Hypothalamus (tissue), 51 donors: ENCODE results near the gene ST6GALNAC2.
"Not testable (repeated sequence)": the region's sequence is repeated elsewhere in the genome, so short reads cannot be mapped to it uniquely, and the experiment has no call there.

Experiments used
- DNase-seq, 51 donors: peaks; one replicate each; lab custom pipeline; 2025; lab: John Stamatoyannopoulos, UW

Gene ST6GALNAC2

DNA sequence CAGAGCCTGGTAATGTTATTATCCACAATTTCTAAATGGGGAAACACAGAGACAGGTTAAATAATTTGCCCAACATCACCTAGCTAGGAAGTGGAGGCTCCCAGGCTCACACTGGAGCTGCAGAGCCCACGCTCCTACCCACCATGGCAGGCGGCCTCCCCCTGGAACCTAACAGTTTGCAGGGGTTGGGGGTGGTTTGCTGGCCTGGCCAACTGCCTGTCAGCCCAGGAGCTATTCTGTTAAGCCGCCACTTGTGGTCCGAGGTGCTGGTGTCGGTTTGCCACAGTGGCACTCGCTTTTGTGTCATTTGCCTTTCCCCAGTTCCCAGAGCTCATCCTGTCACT is 42.2 kb downstream of the ST6GALNAC2 start:
- peak in 1 of 51 donors; percentile 56 for DNase-seq

DNA sequence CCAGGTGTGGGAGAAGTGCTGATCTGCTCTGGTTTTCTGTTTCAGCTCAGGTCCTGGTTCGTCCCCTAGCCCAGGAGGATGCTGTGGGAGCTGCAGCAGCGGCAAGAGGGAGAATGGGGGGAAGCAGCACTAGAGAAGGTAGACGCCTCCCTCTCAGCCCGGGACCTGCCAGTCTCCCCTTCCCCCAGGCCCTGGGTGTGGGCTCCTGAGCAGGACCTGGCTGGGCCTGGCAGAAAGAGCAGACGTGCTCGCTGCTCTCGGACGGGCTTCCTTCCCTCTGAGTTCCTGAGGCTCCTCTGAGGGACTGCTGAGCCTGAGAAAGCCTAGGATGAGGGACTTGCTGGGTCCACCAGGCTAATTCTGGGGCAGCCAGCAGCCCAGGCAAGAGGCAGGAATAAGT is 42.7 kb downstream of the ST6GALNAC2 start:
- peak in 1 of 51 donors; percentile 61 for DNase-seq

DNA sequence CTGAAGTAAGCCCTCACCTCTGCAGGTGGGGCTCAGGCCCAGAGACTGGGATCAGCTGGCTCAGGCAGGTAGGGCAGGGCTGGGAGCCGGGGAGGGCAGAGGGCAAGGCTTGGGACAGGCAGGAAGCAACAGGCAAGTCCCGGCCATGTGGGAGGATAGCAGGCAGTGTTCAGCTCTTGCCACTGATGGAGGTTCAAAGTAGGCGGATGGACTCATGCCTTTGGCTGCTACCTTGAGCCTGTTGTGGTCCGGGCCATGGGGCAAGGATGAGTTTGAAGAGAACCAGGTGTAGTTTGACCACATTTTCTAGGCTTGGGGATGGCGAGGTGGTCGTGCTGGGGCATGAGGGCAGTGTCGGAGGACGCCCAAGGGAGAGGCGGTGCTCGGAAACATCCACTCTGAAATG is 43.1 kb downstream of the ST6GALNAC2 start:
- DNase-seq = no peak

GRCh38 chr17:76541739-76542454 is 43.8 kb downstream of the ST6GALNAC2 start:
- DNase-seq = no peak

- DNase-seq = peak; percentile 43 to 99 (median 94)
Observed at GRCh38 chr17:76540381-76541300, 45.0 kb downstream of the ST6GALNAC2 start.

GRCh38 chr17:76539631-76540271 is 45.9 kb downstream of the ST6GALNAC2 start, which contains the start of gene PRCD:
TSS of gene PRCD (plus strand) at chr17:76540044. CDS start at chr17:76540142, 98 bp downstream.
- no peak for DNase-seq

DNA sequence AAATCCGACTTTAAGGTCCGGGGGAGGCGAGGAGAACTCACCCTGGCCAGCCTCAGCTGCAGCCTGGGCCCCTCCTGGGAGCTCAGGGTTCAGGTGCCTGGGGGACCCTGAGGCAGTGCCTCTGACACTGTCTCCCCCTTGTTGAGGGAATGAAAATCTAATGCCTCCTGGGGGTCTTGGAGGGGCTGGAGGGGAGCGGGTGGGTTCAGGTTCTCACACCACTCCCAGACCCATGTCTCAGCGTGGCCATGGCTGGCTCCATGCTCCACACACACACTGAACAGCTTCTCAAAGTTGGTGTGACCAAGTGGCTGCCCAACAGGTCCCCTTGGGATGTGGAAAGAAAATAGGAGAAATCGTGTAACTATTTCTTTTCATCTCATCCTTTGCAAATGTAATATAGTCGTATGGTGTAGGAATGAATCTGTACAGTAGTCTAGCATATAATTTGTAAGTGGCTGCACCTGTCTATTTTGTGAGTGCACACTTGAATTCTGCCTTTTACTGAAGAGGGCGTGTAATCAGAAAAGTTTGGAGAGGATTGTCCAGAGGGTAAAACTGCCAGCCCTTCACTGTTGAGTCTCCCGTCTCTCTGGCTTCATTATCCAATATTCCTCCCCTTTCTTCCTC is 46.6 kb downstream of the ST6GALNAC2 start:
- no peak for DNase-seq

GRCh38 chr17:76538281-76538931 is 47.3 kb downstream of the ST6GALNAC2 start:
- DNase-seq = peak in 2 of 51 donors; percentile 22 to 44

DNA sequence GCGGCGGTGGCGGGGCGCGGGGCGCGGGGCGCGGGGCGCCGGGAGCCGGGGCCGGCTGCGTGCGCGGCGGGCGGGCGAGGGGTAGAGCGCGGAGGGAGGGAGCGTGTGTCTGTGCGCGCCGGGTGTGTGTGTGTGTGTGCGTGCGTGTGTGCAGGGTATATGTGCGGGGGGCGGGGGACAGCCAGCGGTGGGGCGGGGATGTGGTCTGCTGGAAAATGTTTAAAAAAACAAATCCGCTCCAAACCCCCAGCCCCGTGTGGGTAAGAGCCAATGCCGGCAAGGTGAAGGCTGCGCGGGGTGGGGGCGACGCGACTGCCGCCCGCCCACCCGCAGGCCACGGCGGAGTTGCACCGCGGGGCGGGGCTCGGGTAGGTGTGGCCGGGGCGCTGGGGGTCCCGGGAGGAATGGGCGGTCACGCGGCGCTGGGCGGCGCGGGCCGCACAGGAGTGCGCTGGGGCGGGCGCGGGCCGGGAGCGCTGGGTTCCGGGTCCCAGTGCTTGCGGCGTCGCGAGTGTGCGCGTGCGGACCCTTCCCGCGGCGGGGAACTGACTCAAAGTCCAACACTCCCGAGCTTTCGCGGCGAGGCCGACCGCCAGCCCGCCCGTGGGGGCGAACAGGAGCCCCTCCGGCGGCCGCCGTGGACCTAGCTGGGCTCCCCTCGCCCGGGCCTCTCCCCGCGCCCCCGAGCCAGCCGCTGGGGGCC is 47.9 kb downstream of the ST6GALNAC2 start, which contains the start of gene CYGB:
TSS of gene CYGB (minus strand) at position 132 of the 703 bp plus-strand sequence. CDS start 167 bp downstream, outside the sequence.
- DNase-seq = peak in 2 of 51 donors; percentile 17 to 51

GRCh38 chr17:76537288-76537577 is 48.4 kb downstream of the ST6GALNAC2 start:
- peak in 2 of 51 donors; percentile 23 to 51 for DNase-seq

DNA sequence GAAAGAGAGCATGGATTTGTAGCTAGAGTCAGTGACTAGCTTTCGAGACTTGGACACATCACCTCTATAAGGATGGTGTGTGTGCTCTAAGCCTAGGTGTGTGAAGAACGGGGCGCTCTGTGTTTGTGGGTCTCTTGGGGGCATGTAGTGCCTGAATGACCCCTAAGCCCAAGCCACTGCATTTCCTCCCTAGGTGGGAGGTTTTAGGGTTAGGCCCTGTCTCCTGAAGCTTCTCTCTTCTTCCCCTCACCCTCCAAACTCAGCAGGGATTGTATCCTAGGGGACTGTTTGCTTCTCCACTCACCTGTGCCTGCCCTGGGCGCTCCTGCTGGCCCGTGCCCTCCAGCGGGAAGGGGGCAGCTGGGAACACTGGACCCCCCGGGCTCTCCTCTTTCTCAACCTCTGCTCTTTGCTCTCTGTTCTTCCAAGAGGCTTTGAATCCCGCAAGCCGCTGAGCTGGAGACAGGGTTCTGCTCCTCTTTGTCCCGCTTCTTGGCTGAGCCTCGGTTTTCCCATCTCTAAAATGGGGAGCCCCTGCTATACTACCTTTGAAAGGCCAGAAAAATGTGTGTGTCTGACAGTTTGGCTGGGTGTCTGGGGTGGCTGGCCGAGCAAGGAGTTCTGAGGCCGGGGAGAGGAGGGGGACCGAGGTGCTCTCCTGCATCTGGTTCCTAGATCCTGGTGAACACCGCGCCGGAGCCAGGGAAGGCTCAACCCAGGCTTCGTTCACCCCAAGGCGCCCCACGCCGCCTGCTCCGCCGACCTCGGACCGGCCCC is 49.0 kb downstream of the ST6GALNAC2 start:
- DNase-seq = no peak

- peak in 1 of 51 donors; percentile 29 for DNase-seq
Observed at GRCh38 chr17:76535788-76536510, 49.7 kb downstream of the ST6GALNAC2 start.

- DNase-seq = peak in 1 of 51 donors; percentile 35
Observed at GRCh38 chr17:76534831-76535732, 50.6 kb downstream of the ST6GALNAC2 start.

DNA sequence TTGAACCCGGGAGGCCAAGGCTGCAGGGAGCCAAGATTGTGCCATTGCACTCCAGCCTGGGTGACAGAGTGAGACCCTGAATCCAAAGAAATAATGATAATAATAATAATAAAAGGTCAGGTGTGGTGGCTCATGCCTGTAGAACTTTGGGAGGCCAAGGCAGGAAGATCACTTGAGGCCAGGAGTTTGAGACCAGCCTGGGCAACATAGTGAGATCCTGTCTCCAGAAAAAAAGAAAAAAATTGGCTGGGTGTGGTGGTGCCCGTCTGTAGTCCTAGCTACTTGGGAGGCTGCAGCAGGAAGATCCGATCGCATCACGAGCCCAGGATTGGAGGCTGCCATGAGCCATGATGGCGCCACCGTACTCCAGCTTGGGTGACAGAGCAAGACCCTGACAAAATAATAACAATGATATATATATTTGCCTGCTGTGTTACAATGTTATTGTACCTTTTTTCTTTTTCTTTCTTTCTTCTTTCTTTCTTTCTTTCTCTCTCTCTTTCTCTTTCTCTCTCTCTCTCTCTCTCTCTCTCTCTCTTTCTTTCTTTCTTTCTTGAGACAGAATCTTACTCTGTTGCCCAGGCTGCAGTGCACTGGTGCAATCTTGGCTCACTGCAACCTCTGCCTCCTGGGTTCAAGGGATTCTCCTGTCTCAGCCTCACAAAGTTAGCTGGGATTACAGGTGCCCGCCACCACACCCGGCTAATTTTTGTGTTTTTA is 51.9 kb downstream of the ST6GALNAC2 start:
- DNase-seq = not testable (repeated sequence)

GRCh38 chr17:76532072-76532651 is 53.5 kb downstream of the ST6GALNAC2 start:
- no peak for DNase-seq

- no peak for DNase-seq
Observed at GRCh38 chr17:76531486-76532038, 54.1 kb downstream of the ST6GALNAC2 start.
